Dedifferentiated amniotic fluid mesenchymal stem cell (primary cell): ENCODE measurements around the gene GREM2.

Experiments used
- DNase-seq: peaks from one replicate; pipeline ENCODE4 v3.0.0-alpha.2; 2016; ENCODE audit errors: extremely low spot score

Gene GREM2

GRCh38 chr1:240500647-240501046 lies 111.3 kb downstream of the GREM2 start:
- no peak for DNase-seq

DNA sequence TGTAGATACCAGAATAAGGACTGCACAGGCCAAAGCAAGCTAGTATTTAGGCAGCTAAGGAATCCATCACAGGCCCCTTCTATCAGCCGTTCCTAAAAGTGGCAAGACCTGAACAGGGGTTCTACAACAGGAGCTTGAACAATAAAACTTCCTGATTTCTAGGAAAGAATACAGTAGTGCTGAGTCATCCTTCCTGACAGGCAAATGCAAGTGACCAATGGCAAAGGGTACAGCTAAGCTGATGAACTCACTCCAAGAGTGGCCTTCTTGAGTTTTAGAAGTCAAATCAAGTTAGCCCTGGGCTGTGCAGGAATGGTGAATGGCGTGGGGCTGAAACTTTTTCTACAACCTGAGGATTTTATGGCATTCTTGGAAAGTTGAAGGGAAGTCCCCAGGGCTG lies 112.9 kb downstream of the GREM2 start:
- DNase-seq = no peak

DNA sequence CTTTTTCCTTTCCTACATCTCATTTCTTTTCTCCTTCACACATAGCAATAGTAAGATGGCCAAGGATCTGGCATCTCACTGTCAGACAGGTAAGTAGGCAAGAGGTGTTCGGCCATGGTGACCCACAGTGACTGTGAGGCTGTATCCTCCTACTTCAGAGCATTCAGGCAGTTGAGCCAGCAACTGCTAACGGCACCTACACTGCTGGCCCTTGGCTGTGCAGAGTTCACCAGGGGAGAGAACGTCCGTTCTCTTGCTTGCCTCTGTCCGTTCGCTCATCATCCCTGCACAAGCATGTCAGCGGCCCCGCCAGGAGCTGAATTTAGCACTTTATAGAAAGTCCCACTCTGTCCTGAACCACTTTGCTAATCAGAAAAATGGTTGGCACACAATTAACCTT lies 113.6 kb downstream of the GREM2 start:
- DNase-seq = no peak

DNA sequence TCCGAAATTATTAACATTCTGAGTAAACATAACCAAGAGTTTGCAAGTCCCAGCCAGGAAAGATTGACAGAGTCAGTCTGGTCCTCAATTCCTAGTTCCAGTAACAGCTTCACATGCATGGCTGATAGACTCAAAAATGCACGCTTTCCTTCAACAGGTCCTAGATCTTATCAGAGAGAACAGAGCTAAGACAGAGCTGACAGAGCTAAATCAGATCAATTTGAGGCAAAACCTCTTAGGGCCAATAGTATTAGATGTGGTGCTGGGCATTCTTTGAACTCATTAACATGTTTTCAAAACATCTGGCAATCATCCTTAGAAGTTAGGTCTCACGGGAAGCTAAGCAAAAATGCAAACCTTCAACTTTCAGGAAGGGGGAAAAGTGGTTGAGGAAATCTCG lies 114.0 kb downstream of the GREM2 start:
- DNase-seq = no peak

GRCh38 chr1:240496941-240497340 lies 115.0 kb downstream of the GREM2 start:
- DNase-seq = no peak

- DNase-seq = no peak
Observed at GRCh38 chr1:240496356-240496755, 115.6 kb downstream of the GREM2 start.

DNA sequence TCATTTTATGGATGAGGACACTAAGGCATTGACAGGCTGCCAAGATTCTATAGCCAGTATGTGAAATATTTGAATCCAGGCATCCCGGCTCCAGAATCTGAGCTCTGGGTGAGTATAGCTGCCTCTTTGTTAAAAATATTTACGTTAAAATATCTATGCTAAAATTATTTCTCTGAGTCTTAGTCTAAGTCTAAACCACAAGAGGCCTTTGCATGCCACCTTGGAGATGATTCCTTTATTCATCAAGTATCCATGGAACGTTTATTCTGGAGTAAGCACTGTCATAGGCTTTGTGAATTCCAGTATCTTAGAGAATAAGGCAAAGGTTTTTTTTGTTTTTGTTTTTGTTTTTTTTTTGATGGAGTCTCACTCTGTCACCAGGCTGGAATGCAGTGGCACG lies 116.4 kb downstream of the GREM2 start:
- DNase-seq = no peak

DNA sequence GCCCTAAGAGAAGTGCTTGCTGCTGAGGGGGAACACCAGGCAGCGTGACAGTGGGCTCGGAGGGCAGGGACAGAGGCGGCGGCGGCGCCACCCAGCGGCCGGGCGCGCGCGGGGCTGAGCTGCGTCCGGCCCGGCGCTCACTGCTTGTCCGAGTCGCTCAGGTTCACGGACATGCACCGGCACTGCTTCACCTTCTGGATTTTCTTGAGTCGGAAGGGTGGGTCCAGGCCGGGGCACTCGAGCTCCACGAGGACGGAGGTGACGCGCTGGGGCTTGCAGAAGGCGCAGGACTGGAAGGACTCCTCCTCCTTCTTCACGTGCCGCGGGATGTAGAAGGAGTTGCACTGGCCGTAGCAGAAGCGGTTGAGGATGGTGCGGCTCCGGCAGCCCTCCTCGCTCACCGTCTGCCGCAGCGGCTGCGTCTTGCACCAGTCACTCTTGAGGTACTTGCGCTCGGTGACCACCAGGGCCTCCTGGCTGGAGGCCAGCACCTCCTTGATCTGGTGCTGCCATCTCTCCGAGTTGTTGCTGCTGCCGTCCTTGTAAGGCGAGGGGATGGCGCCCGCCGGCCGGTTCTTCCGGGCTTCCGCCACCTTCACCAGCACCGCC lies 119.0 kb downstream of the GREM2 start:
- DNase-seq = no peak

GRCh38 chr1:240491796-240492195 lies 120.2 kb downstream of the GREM2 start:
- DNase-seq = no peak

DNA sequence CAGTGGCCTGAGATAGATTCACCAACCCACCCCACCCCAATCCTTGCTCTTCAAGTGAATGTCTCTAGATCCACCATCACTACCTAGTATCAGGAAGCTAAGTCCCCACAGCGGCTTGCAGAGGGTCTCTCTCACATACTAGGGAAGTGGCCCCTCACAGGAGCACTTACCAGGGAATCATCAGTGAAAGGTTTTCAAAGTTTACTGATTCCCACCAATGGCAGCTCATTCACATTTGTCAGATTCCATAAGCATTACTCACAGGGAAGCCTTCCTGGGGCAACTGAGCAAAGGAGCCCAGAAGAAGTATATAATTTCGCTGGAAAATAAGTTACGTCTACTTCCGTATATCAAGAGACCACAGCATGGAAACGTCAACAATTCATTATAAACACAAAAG lies 120.8 kb downstream of the GREM2 start:
- DNase-seq = no peak

GRCh38 chr1:240487493-240487892 lies 124.5 kb downstream of the GREM2 start:
- DNase-seq = no peak

DNA sequence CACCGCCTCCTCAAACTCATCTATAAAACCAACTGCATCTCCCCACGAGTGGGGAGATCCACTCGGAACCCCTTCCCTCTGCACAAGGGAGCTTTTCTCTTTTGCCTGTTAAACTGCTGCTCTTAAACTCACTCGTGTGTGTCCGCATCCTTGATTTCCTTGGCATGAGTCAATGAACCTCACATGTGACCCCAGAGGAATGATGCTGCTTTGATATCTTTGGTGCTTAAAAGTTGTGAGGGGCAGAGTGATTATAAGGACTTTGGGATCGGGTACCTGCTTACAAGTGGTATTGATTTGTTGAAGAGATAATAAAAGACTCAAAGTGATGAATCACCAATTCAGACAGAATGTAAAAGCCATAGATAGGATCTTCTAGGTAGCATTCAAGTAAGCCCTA lies 125.3 kb downstream of the GREM2 start:
- no peak for DNase-seq

DNA sequence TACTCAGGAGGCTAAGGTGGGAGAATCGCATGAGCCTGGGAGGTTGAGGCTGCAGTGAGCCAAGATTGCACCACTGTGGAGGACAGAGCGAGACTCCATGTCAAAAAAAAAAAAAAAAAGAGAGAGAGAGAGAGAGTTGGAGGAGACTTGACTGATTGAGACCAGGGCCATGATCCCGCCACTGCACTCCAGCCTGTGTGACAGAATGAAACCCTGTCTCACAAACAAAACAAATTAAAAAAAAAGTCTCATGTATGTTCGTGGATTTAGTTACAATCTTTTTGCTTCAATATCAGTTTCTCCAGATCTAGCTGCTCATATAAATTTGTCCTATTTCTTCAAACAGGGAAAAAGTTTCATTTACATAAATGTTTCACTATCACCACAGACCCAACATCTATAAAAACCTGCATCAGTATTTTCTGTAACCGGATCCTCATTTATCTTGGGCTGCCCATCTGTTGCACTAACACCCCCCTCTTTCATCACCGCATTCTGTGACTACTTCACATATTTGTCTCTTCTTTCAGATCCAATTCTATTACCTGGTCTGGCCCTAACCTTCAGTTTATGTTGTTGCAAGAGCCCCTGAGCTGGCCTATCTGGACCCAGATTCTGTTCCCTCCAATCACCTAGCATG lies 127.0 kb downstream of the GREM2 start:
- no peak for DNase-seq

DNA sequence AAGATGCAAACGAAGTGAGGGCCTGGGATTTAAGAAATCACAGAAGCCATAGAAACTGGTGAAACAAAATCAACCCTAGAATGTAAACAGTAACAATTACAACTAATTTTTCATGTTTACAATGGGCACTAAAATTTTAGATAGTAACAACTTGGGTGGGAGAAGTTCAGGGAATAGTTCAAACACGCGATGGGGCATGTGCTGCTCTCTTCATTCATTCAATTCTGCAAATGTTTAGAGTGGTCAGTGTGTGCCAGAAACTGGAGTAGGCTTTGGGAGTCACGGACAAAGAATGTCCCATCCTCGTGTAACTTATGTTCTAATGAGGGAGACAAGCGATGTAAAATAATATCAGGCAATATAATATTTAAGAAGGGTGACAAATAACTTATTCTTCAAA lies 133.4 kb downstream of the GREM2 start:
- DNase-seq = no peak

- DNase-seq = no peak
Observed at GRCh38 chr1:240475832-240476231, 136.1 kb downstream of the GREM2 start.

- DNase-seq = peak; percentile 34
Observed at GRCh38 chr1:240474133-240474614, 137.8 kb downstream of the GREM2 start.

- DNase-seq = no peak
Observed at GRCh38 chr1:240468656-240469055, 143.3 kb downstream of the GREM2 start.

DNA sequence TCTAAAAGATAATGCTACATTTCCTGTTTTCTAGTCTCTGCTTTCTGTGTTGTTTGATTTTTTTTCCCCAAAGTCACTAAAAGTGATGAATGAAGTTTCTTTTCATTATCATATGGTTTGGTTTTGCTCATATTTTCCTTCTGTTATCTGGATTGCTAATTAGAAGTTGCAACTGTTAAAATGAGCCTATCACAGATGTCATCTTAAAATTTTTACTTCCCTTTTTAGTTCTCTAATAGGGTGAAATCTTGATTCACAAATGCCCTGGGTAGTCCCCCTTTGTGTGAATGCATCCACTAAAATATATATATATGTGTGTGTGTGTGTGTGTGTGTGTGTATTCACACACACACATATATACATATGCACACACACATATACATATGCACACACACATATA lies 144.1 kb downstream of the GREM2 start:
- no peak for DNase-seq

GRCh38 chr1:240466509-240466908 lies 145.4 kb downstream of the GREM2 start:
- no peak for DNase-seq

- DNase-seq = no peak
Observed at GRCh38 chr1:240465531-240465940, 146.4 kb downstream of the GREM2 start.

- DNase-seq = no peak
Observed at GRCh38 chr1:240464099-240464498, 147.9 kb downstream of the GREM2 start.

DNA sequence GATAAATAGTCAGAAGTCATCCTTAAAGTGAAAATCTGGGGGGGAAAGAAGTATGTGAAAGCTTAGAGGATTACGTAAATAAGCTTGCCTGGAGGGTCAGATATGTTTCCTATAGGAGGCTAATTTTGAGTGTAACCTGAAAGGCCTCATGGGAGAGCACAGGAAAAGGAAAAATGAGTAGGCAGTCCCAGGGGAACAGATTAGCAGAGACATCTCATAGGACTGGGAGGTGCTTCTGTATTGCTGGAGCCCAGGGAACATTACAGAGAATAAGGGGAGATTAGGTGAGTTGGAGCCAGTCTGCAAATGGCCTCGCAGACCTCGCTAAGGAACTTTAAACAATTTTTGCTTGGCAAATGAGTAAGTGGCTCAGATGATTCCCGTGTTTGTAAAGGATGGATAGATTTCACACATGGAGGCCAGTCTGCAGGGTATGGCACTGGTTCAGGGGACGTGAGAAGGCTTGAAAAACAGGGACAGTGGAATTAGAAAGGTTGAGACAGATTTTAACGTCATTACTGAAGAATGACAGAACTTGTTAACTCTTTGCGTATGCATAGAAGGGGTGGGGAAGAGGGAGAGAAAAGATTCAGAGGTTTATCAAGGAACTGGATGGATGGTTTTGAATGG lies 149.1 kb downstream of the GREM2 start:
- no peak for DNase-seq

DNA sequence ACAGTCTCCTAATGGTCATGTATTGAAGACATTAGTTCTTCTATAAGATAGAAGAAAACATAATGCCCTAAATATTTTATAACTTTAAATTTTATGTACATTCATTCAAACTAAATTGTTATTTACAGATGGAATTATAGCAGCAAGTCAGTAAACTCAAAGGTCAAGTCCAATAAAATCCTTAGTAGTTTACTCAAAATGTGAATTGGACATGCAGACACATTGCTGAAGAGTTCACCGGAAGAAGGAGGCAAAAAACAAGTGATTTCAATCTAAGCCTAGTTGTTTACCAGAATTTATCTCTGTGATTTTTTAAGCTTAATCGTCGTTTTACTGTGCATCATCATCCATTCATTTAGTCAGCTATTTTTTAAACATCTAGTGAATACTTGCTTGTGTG lies 149.7 kb downstream of the GREM2 start:
- DNase-seq = no peak
